Measurements from ENCODE around the gene FEZF1.

DNA sequence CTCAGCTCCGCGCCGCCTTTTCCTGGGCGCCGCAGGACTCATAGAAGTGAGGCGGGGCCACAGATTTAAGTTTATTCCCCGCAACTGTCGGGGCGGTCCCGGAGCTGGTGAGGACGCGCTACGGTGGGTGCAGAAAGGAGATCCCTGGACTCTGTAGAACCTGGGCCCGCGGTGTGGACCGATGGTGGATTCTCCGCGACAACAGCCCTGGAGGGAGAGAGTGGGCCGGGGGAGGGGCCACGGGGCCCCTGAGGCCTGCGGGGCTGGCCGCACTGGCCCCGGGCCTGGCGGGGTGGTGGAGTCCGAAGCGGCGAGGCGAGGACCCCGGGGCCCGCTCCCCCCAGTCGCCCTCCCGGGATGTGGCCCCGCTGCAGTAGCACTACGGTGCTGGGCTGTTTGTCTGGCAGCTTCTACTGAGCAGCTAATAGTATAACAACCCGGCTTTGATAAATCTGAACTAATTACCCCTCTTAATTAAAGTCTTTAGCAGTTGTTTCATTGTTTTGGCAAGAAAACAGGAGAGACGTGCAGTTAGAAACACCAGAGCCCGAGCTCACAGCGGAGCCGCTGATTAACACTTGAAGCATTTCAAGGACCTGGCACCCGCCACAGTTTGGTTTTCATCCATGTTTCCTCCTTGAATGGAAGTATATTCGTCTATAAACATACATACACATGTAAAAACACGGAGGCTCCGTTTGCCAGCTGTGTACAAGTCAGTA, 4.2 kb downstream of the FEZF1 start:
- TF ChIP-seq POLR2AphosphoS5 (IDR thresholded peaks at IDR 0.05; ENCODE audit: low read depth, low read length) (no peak), POLR2A (IDR thresholded peaks at IDR 0.05; ENCODE audit: low read depth, low read length) (no peak), TAF1 (IDR thresholded peaks at IDR 0.05; ENCODE audit: borderline replicate concordance, low read depth, low read length) (no peak)

All from GM12892 (cell line).